Sciatic nerve (tissue), 1 donor: ENCODE measurements around the gene CCDC137. TPM values are rescaled to one million over a fixed set of nuclear protein-coding genes. Genes with fewer than 3 reads are reported as not detected.

Experiments used
- microRNA-seq: library from miRNA; unstranded; fragments of <30 nt; microRNA quantifications from one replicate; pipeline ENCODE4 v1.2.0, GENCODE V29; 2020
- total RNA-seq: library from RNA; stranded (reverse); fragmentation: NEBNext Ultra II Directional; extraction: Animal tissue kit (Norgen Biotek cat#: 25700); gene quantifications from one replicate; pipeline ENCODE4 v1.2.1, GENCODE V29; 2021
- donor health status: DM: no; HTN: no; CAD: no.

The CCDC137 gene
- total RNA-seq, 1 donor from 2014 or later = 10.2 TPM

Small RNA genes lying within 50 kb of the gene (microRNA-seq; reads per million reads assigned to microRNA genes)
- gene MIR6786 = not detected

Other genes with a start within 250 kb of the CCDC137 start
- 2,552 TPM for gene ACTG1, start 153.9 kb upstream of the CCDC137 start, total RNA-seq
- 1.6 TPM for gene FSCN2, start 138.4 kb upstream of the CCDC137 start, total RNA-seq
- gene FAAP100, start 114.4 kb upstream of the CCDC137 start, total RNA-seq = 20.0 TPM
- gene NPLOC4, start 29.6 kb upstream of the CCDC137 start, total RNA-seq = 82.3 TPM
- 0.85 TPM for gene TSPAN10, start 29.5 kb upstream of the CCDC137 start, total RNA-seq
- not detected for gene PDE6G, start 10.2 kb upstream of the CCDC137 start, total RNA-seq
- 17.9 TPM for gene OXLD1, start 132 bp upstream of the CCDC137 start, total RNA-seq
- 31.8 TPM for gene ARL16, start 17.1 kb downstream of the CCDC137 start, total RNA-seq
- gene HGS, start 17.3 kb downstream of the CCDC137 start, total RNA-seq = 79.8 TPM
- gene MRPL12, start 36.6 kb downstream of the CCDC137 start, total RNA-seq = 23.6 TPM
- gene SLC25A10, start 45.5 kb downstream of the CCDC137 start, total RNA-seq = 23.0 TPM
- 7.8 TPM for gene GCGR, start 137.4 kb downstream of the CCDC137 start, total RNA-seq
- gene MCRIP1, start 166.6 kb downstream of the CCDC137 start, total RNA-seq = 91.5 TPM
- not detected for gene PPP1R27, start 168.3 kb downstream of the CCDC137 start, total RNA-seq
- 248 TPM for gene P4HB, start 193.8 kb downstream of the CCDC137 start, total RNA-seq
- gene ARHGDIA, start 204.6 kb downstream of the CCDC137 start, total RNA-seq = 387 TPM
- gene ALYREF, start 224.8 kb downstream of the CCDC137 start, total RNA-seq = 45.9 TPM
- 58.2 TPM for gene ANAPC11, start 225.0 kb downstream of the CCDC137 start, total RNA-seq
- gene NPB, start 235.5 kb downstream of the CCDC137 start, total RNA-seq = 0.80 TPM
- gene PCYT2, start 244.7 kb downstream of the CCDC137 start, total RNA-seq = 34.1 TPM